Adrenal gland (tissue), 5 donors: ENCODE data around the gene ALX4.

ENCODE experiments used
- CTCF ChIP-seq, 6 experiments: fragments of 450-650 bp in 4 of 6; fragments of 200-600 bp in 2 of 6; sonication (generic) in 1 of 6; IDR thresholded peaks; 1 replicate in 5 of 6; 2 replicates in 1 of 6; pipeline versions ENCODE4 v1.5.1 to v1.8.0; 2016 to 2021; ENCODE audit warnings: antibody characterized with exemption in 6 of 6, mild to moderate bottlenecking in 2 of 6, moderate library complexity in 1 of 6
- POLR2A ChIP-seq, 2 donors: fragments of 450-650 bp; IDR thresholded peaks; one replicate each; pipeline ENCODE4 v1.6.1; 2017; ENCODE audit warnings: antibody characterized with exemption in 2 of 2, mild to moderate bottlenecking in 2 of 2, moderate library complexity in 1 of 2
- donor health status: DM: no; HTN: no; CAD: no.

- no peak for TF ChIP-seq POLR2A (IDR thresholded peaks at IDR 0.05)
- TF ChIP-seq CTCF (IDR thresholded peaks at IDR 0.05) = no peak
Observed at GRCh38 chr11:44236296-44236695, 73.6 kb downstream of the ALX4 start.
